GM13976 (cell line): ENCODE results near the gene ZDHHC23.

Source experiments
- DNase-seq: peaks from one replicate; pipeline ENCODE4 v3.0.0; 2012; ENCODE audit warnings: low spot score
- in situ Hi-C: fragments of 300-500 bp; cut with MboI; formaldehyde crosslinking; loops from one replicate; pipeline ENCODE4 v1.12.0; 2022; ENCODE audit warnings: low sequenced_read_pairs, mixed read lengths, inconsistent platforms; ENCODE audit not compliant: unreplicated experiment
- TF ChIP-seq, protein P1 (sequence below): IDR thresholded peaks from 2 replicates; pipeline ENCODE4 v1.5.1; 2012; ENCODE audit warnings: borderline replicate concordance, mild to moderate bottlenecking; ENCODE audit not compliant: insufficient read depth; ENCODE audit errors: extremely low read depth, missing control alignments, control extremely low read depth

ZDHHC23 gene, protein sequence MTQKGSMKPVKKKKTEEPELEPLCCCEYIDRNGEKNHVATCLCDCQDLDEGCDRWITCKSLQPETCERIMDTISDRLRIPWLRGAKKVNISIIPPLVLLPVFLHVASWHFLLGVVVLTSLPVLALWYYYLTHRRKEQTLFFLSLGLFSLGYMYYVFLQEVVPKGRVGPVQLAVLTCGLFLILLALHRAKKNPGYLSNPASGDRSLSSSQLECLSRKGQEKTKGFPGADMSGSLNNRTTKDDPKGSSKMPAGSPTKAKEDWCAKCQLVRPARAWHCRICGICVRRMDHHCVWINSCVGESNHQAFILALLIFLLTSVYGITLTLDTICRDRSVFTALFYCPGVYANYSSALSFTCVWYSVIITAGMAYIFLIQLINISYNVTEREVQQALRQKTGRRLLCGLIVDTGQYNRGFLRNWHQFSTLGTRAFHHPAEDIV

DNA sequence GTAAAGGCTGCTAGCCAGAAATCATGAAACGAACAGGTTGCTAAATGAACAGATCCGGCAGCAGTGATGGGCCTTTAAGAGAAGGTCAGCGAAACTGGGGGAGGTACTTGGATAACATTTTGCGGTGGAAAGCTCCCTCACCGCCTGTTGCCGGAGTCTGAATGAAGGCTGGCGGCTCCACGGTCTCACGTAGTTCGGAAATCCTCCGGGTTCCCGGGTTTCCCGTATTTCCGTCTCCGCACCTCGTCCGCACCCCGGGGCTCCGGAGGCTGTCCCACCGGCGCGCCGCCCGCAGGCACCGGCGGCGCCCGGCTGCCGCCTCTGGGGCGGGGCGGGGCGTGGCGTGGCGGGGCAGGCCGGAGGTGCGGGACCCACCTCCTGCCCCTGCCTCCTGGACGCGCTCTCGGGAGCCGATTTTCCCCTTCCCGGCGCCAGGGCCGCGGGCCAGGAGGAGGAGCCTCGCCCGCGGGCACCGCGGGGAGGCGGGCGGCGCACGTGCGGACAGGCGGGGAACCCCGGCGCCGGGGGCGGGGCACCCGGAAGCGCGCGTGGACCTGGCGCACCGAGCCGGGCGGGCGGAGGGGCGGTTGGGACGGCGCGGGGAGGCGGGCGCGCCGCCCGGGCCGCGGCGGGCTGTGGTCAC is at the start of gene ZDHHC23:
TSS of gene ZDHHC23 (plus strand) at position 642 of the 643 bp plus-strand sequence. CDS start 790 bp downstream, outside the sequence.
- TF ChIP-seq, protein P1, sequence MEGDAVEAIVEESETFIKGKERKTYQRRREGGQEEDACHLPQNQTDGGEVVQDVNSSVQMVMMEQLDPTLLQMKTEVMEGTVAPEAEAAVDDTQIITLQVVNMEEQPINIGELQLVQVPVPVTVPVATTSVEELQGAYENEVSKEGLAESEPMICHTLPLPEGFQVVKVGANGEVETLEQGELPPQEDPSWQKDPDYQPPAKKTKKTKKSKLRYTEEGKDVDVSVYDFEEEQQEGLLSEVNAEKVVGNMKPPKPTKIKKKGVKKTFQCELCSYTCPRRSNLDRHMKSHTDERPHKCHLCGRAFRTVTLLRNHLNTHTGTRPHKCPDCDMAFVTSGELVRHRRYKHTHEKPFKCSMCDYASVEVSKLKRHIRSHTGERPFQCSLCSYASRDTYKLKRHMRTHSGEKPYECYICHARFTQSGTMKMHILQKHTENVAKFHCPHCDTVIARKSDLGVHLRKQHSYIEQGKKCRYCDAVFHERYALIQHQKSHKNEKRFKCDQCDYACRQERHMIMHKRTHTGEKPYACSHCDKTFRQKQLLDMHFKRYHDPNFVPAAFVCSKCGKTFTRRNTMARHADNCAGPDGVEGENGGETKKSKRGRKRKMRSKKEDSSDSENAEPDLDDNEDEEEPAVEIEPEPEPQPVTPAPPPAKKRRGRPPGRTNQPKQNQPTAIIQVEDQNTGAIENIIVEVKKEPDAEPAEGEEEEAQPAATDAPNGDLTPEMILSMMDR: no peak
- in situ Hi-C loops: no loop called here
- peak; percentile 80 for DNase-seq

DNA sequence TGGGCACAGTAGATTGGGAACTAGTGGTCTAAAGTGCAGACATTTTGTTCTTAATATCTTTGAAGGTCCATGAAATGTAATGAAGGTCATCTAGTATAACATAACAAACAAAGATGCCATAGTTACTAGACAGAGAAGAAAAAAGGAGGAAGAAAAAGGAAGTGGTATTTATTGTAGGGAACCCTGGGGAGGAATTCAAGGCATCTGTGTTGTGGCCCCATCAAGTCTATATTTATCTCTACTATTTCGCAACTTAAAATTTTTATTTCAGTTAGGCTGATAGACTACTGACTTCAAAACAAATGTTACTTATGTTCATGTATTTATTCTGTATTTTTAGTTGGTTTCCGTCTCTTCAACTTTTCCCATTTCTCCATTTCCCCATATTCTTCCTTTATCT is 48.9 kb upstream of the ZDHHC23 start:
- TF ChIP-seq, protein P1: no peak
- in situ Hi-C loops: no loop called here
- DNase-seq: no peak

DNA sequence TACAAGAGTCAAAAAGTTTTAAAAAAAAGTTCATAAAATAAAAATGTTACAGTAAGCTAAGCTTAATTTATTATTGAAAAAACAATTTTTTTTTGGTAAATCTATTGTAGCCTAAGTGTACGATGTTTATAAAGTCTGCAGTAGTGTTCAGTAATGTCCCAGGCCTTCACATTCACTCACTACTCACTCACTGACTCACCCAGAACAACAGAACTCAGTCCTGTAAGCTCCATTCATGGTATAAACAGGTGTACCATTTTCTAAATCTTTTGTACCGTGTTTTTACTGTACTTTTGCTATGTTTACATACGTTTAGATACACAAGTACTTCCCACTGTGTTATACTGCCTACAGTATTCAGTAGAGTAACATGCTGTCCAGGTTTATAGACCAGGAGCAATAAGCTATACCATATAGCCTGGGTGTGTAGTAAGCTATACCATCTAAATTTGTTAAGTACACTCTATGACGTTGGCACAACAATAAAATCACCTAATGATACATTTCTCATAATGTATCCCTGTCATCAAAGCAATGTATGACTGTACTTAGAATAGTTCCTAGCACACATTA is 41.2 kb upstream of the ZDHHC23 start:
- TF ChIP-seq, protein P1: no peak
- in situ Hi-C loops: no loop called here
- no peak for DNase-seq

DNA sequence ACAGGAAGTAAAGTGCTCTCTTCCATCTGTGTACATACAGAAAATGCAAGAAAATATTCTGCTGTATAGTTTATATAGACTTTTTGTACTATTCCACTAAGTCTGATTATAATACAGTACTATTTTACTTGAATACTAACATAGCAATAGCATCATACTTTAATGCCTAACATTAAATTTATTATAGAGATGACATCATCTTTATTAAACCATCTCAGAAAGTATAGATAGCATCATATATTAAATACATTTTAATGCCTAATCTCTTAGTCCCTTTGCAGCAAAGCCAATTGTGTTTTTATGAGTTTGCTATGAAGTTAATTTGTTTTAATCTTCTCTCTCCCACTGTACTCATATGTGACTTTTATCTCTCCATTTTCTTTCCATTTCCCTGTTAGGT is 39.7 kb upstream of the ZDHHC23 start:
- DNase-seq: no peak
- TF ChIP-seq, protein P1: no peak
- in situ Hi-C loops: no loop called here

DNA sequence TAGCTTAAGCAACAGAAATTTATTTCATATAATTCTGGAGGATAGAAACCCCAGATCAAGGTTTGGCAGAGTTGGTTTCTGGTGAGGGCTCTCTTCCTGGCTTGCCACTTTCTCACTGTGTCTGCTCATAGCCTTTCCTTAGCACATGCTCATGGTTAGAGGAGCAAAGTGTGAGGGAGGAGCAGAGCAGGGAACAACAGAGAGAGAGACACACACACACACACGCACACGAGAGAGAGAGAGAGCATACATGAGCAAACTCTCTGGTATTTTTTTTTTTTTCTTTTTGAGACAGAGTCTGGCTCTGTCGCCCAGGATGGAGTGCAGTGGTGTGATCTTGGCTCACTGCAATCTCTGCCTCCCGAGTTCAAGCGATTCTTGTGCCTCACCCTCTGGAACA is 36.8 kb upstream of the ZDHHC23 start:
- TF ChIP-seq, protein P1: no peak
- no peak for DNase-seq
- in situ Hi-C loops: loop anchor here (10.0 kb wide), 2 partner anchors 66 to 176 kb away; no protein-coding TSS in a partner anchor

DNA sequence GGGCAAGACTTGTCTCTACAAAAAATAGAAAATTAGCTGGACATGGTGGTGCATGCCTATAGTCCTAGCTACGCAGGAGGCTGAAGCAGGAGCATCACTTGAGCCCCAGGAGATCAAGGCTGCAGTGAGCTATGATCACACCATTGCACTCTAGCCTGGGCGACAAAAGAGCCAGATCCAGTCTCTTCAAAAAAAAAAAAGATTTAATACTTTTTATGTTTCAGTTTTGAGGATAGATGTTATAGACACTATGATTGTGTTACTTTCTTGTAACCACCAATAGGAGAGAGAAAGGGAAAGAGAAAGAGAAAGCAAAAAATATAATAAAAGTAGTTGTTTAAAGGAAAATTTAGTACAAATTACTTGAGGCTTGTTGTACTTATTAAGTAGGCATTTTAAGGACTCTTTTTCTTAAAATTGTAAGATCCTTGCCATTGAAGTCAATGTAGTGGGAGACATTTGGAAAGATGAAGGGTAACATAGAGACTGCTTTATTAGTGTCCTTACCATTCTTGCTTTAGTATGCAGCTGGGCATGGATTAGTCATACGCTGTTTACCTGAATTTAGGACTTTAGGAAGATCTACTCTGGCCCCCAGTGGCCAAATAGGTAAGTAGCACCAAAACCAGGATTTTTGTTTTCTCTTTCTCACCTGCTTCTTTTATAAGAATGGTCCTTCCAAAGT is 35.1 kb upstream of the ZDHHC23 start:
- TF ChIP-seq, protein P1: peak; percentile 63
- peak; percentile 55 for DNase-seq
- in situ Hi-C loops: loop anchor here (10.0 kb wide), 2 partner anchors 68 to 178 kb away; no protein-coding TSS in a partner anchor
